SK-N-SH (cell line): ENCODE data around the gene FOSL1. TPM values are rescaled to one million over a fixed set of nuclear protein-coding genes. Genes with fewer than 3 reads are reported as not detected.

Experiments used
- CTCF ChIA-PET: fragments of 300-600, 350-600 bp; formaldehyde crosslinking; extraction: SDS; loops from one replicate; lab custom pipeline; 2021; lab: Yijun Ruan, JAX
- POLR2A ChIA-PET: fragments of 350-600 bp; sonication (Branson Sonifier 250); formaldehyde crosslinking; extraction: SDS; loops from one replicate; lab custom pipeline; 2020; ENCODE audit warnings: antibody characterized with exemption, inconsistent platforms; lab: Yijun Ruan, JAX
- DNase-seq: peaks from one replicate; pipeline ENCODE4 v3.0.0; 2012
- H2AFZ ChIP-seq: fragments of 200-600 bp; sonication (generic); 2 replicates; pipeline ENCODE4 v1.8.1; 2016; ENCODE audit warnings: antibody characterized with exemption, mild to moderate bottlenecking, low read depth
- H3F3A ChIP-seq: fragments of 200-600 bp; sonication (generic); replicated peaks from 2 replicates; pipeline ENCODE3; 2016; ENCODE audit warnings: antibody characterized with exemption, mild to moderate bottlenecking; ENCODE audit not compliant: insufficient read depth
- H3K27ac ChIP-seq, 2 experiments: fragments of 200-500 bp in 1 of 2; fragments of 200-600 bp in 1 of 2; sonication (Bioruptor generic) in 1 of 2; sonication (generic), shearing (Covaris generic) in 1 of 2; 2 replicates each; pipeline versions ENCODE4 v1.5.1 to v1.6.1; 2014 to 2016; ENCODE audit warnings: low read depth in 2 of 2, inconsistent platforms in 1 of 2, low read length in 1 of 2, mild to moderate bottlenecking in 1 of 2, mixed read lengths in 1 of 2
- H3K27me3 ChIP-seq: fragments of 200-600 bp; sonication (generic), shearing (Covaris generic); 2 replicates; pipeline ENCODE4 v1.6.1; 2016; ENCODE audit warnings: mixed run types; ENCODE audit not compliant: insufficient read depth
- H3K36me3 ChIP-seq, 2 experiments: fragments of 200-500 bp in 1 of 2; fragments of 200-600 bp in 1 of 2; sonication (Bioruptor generic) in 1 of 2; sonication (generic) in 1 of 2; replicated peaks in 1 of 2; 2 replicates each; pipeline versions ENCODE3 to v1.5.1; 2014 to 2016; ENCODE audit warnings: low read length in 1 of 2, mild to moderate bottlenecking in 1 of 2; ENCODE audit not compliant: insufficient read depth in 2 of 2, control insufficient read depth in 1 of 2
- H3K4me1 ChIP-seq, 2 experiments: fragments of 200-500 bp in 1 of 2; fragments of 200-600 bp in 1 of 2; sonication (Bioruptor generic) in 1 of 2; sonication (generic), shearing (Covaris generic) in 1 of 2; 2 replicates each; pipeline versions ENCODE4 v1.5.1 to v1.6.1; 2014 to 2016; ENCODE audit warnings: low read depth in 1 of 2, low read length in 1 of 2, mixed run types in 1 of 2; ENCODE audit not compliant: insufficient read depth in 2 of 2, control insufficient read depth in 1 of 2
- H3K4me2 ChIP-seq: fragments of 200-600 bp; sonication (generic), shearing (Covaris generic); 2 replicates; pipeline ENCODE4 v1.6.1; 2017; ENCODE audit warnings: mixed run types
- H3K4me3 ChIP-seq, 2 experiments: fragments of 200-500 bp in 1 of 2; fragments of 200-600 bp in 1 of 2; sonication (Bioruptor generic) in 1 of 2; sonication (generic), shearing (Covaris generic) in 1 of 2; 2 replicates each; pipeline versions ENCODE4 v1.5.1 to v1.8.1; 2014 to 2016; ENCODE audit warnings: low read depth in 2 of 2, inconsistent platforms in 1 of 2, low read length in 1 of 2, mild to moderate bottlenecking in 1 of 2, mixed read lengths in 1 of 2, moderate library complexity in 1 of 2
- H3K79me2 ChIP-seq: fragments of 200-600 bp; sonication (generic); 2 replicates; pipeline ENCODE4 v1.8.1; 2017; ENCODE audit warnings: mild to moderate bottlenecking; ENCODE audit not compliant: insufficient read depth
- H3K9ac ChIP-seq: fragments of 200-600 bp; sonication (generic); 2 replicates; pipeline ENCODE4 v1.6.1; 2017; ENCODE audit warnings: mixed run types
- H3K9me2 ChIP-seq: fragments of 200-600 bp; sonication (generic); 2 replicates; pipeline ENCODE4 v1.6.1; 2017; ENCODE audit warnings: mixed run types
- H3K9me3 ChIP-seq: fragments of 200-600 bp; sonication (generic); 2 replicates; pipeline ENCODE4 v1.6.1; 2017; ENCODE audit warnings: mixed run types, mild to moderate bottlenecking, moderate library complexity
- H4K20me1 ChIP-seq: fragments of 200-600 bp; sonication (generic); 2 replicates; pipeline ENCODE4 v1.6.1; 2017; ENCODE audit warnings: mild to moderate bottlenecking, mixed run types; ENCODE audit not compliant: insufficient read depth
- CTCF ChIP-seq: fragments of 200-600 bp; sonication (generic); IDR thresholded peaks from 2 replicates; pipeline ENCODE4 v1.6.1; 2017; ENCODE audit warnings: antibody characterized with exemption, mild to moderate bottlenecking, moderate library complexity
- ELF1 ChIP-seq: IDR thresholded peaks from 2 replicates; pipeline ENCODE4 v1.4.0; 2012
- EP300 ChIP-seq, 2 experiments: IDR thresholded peaks; 2 replicates each; pipeline versions ENCODE4 v1.4.0 to v1.6.1; 2012; ENCODE audit warnings: borderline replicate concordance in 1 of 2, low read depth in 1 of 2, low read length in 1 of 2
- FOXJ3 ChIP-seq: sonication (generic); formaldehyde crosslinking; IDR thresholded peaks from 2 replicates; pipeline ENCODE4 v1.5.1; 2020; ENCODE audit warnings: mild to moderate bottlenecking, missing genetic modification reagents
- FOXM1 ChIP-seq: IDR thresholded peaks from 2 replicates; pipeline ENCODE4 v1.4.0; 2012; ENCODE audit warnings: low read depth, mild to moderate bottlenecking
- GATA2 ChIP-seq: sonication (generic); formaldehyde crosslinking; IDR thresholded peaks from 2 replicates; pipeline ENCODE4 v1.5.0; 2020; ENCODE audit warnings: mild to moderate bottlenecking, missing genetic modification reagents
- JUND ChIP-seq: IDR thresholded peaks from 2 replicates; pipeline ENCODE4 v1.4.0; 2012
- MEF2A ChIP-seq: IDR thresholded peaks from 2 replicates; pipeline ENCODE4 v1.4.0; 2012; ENCODE audit warnings: low read depth, borderline replicate concordance
- NFIC ChIP-seq: IDR thresholded peaks from 2 replicates; pipeline ENCODE4 v1.4.0; 2012; ENCODE audit warnings: borderline replicate concordance
- NRF1 ChIP-seq: IDR thresholded peaks from 2 replicates; pipeline ENCODE4 v1.6.1; 2012; ENCODE audit warnings: low read depth, mild to moderate bottlenecking, low read length
- POLR2AphosphoS5 ChIP-seq: IDR thresholded peaks from 2 replicates; pipeline ENCODE4 v1.6.1; 2012; ENCODE audit warnings: low read depth, low read length
- RAD21 ChIP-seq: IDR thresholded peaks from 2 replicates; pipeline ENCODE4 v1.6.1; 2012; ENCODE audit warnings: mild to moderate bottlenecking, low read length
- RCOR1 ChIP-seq: fragments of 150-350 bp; IDR thresholded peaks from 2 replicates; pipeline ENCODE4 v1.6.1; 2017; ENCODE audit warnings: antibody characterized with exemption, low read length
- RFX5 ChIP-seq: IDR thresholded peaks from 2 replicates; pipeline ENCODE4 v1.6.1; 2012; ENCODE audit warnings: mild to moderate bottlenecking, improper control_type of control experiment, low read length
- RXRA ChIP-seq: IDR thresholded peaks from 2 replicates; pipeline ENCODE4 v1.4.0; 2012; ENCODE audit warnings: low read depth, mild to moderate bottlenecking, borderline replicate concordance
- SMC3 ChIP-seq: IDR thresholded peaks from 2 replicates; pipeline ENCODE4 v1.6.1; 2012; ENCODE audit warnings: low read depth, low read length, improper control_type of control experiment
- TAF1 ChIP-seq: IDR thresholded peaks from 2 replicates; pipeline ENCODE4 v1.6.1; 2012; ENCODE audit warnings: low read depth, mild to moderate bottlenecking, low read length, moderate library complexity, borderline replicate concordance
- TEAD4 ChIP-seq: IDR thresholded peaks from 2 replicates; pipeline ENCODE4 v1.4.0; 2012; ENCODE audit warnings: mild to moderate bottlenecking, borderline replicate concordance; ENCODE audit not compliant: insufficient read depth
- WGBS: methylation state at CpG from one replicate; pipeline ENCODE4 v1.1.6; 2017; ENCODE audit warnings: low lambda C conversion rate; 5-methylcytosine and 5-hydroxymethylcytosine counted together
- polyA plus RNA-seq, 3 experiments: library from polyadenylated mRNA; depleted of rRNA; stranded (reverse); fragments of >200 nt; gene quantifications; 2 replicates each; pipeline ENCODE4 v1.2.3, GENCODE V29; 2012

FOSL1 gene
- polyA plus RNA-seq, 1 of the 3 experiments (the other 2 are of a cell fraction) = 30.1 TPM

GRCh38 chr11:65870307-65870658 lies 29.9 kb downstream of the FOSL1 start:
- Histone ChIP-seq H4K20me1 (no peaks in the 10 kb centered on the region; the same call in 1 of the 2 replicates), H3K4me1 (peaks cover 19 to 27% of the 10 kb centered on the region in 2 experiments; a peak in 3 of 4 replicates)
- CTCF ChIA-PET = interaction anchor here (0.9 to 18.4 kb wide), 6 partner anchors 9 to 159 kb away, joined by 3 to 374 read pairs (median 6); partner anchors contain the start of genes CCDC85B, CTSW, FIBP and KAT5
- TF ChIP-seq RFX5 (no peak), POLR2AphosphoS5 (0 out of 2 replicates have a peak, but pooled peaks have one; percentile 11)
- TF ChIP-seq, all 33 proteins: peak for 1
- H3K9me2 ChIP-seq = no peaks in the 10 kb centered on the region
- no peak overlapping the region for H3K4me3 ChIP-seq
- no peak overlapping the region for H3K4me2 ChIP-seq
- POLR2A ChIA-PET = interaction anchor here (0.6 to 4.8 kb wide), 4 partner anchors 11 to 139 kb away, joined by 3 to 59 read pairs (median 7); partner anchors contain the start of genes CCDC85B, CFL1 and MUS81
- H3K27me3 ChIP-seq = no peaks in the 10 kb centered on the region
- H3K36me3 ChIP-seq = peaks cover 45 to 54% of the 10 kb centered on the region in 2 experiments
- 89% methylated on average over 8 of the region's 11 CpGs for WGBS
- H3K9me3 ChIP-seq = no peaks in the 10 kb centered on the region
- H2AFZ ChIP-seq = no peak overlapping the region
- H3F3A ChIP-seq = peaks cover 52% of the 10 kb centered on the region
- H3K27ac ChIP-seq = peak overlapping the region; percentile 3 to 77; a peak in 2 of 4 replicates
- no peak for DNase-seq
- peaks cover 34% of the 10 kb centered on the region for H3K79me2 ChIP-seq
- H3K9ac ChIP-seq = no peak overlapping the region

GRCh38 chr11:65869643-65870306 lies 30.4 kb downstream of the FOSL1 start:
- DNase-seq = no peak
- H3K4me1 ChIP-seq = peaks cover 19 to 27% of the 10 kb centered on the region in 2 experiments; a peak in 3 of 4 replicates

More at GRCh38 chr11:65869643-65870306, 30.4 kb downstream of the FOSL1 start:
- Histone ChIP-seq H4K20me1 (no peaks in the 10 kb centered on the region; the same call in 1 of the 2 replicates), H3K4me2 (no peak overlapping the region), H3K79me2 (peaks cover 34% of the 10 kb centered on the region), H3K27me3 (no peaks in the 10 kb centered on the region), H3K4me3 (no peak overlapping the region), H3K27ac (peak overlapping the region in 1 of 2 experiments; percentile 7; a peak in 1 of 4 replicates), H3K9me2 (no peaks in the 10 kb centered on the region), H3F3A (peaks cover 55% of the 10 kb centered on the region), H3K9ac (no peak overlapping the region), H2AFZ (no peak overlapping the region), H3K9me3 (no peaks in the 10 kb centered on the region), H3K36me3 (peaks cover 45 to 59% of the 10 kb centered on the region in 2 experiments)
- ChIA-PET POLR2A (interaction anchor here (0.6 to 4.8 kb wide), 7 partner anchors 9 to 140 kb away, joined by 3 to 59 read pairs (median 4); partner anchors contain the start of genes CCDC85B, CFL1 and MUS81), CTCF (interaction anchor here (0.9 to 18.4 kb wide), 5 partner anchors 9 to 158 kb away, joined by 3 to 374 read pairs (median 6); partner anchors contain the start of genes CCDC85B, CTSW, FIBP and KAT5)
- TF ChIP-seq FOXM1 (no peak), JUND (no peak), ELF1 (no peak), RCOR1 (no peak), TEAD4 (no peak), NFIC (no peak), GATA2 (no peak), RXRA (no peak), NRF1 (no peak), EP300 (IDR thresholded peaks at IDR 0.05; ENCODE audit: borderline replicate concordance in 1 of 2, low read depth in 1 of 2, low read length in 1 of 2) (no peak), CTCF (no peak), SMC3 (no peak), RAD21 (no peak), MEF2A (no peak), FOXJ3 (CRISPR knock-in tag) (no peak), TAF1 (no peak)
- 93% methylated on average over 23 of the region's 24 CpGs for WGBS
